ENCODE data around the gene BPIFB6. TPM values are rescaled to one million over a fixed set of nuclear protein-coding genes. Genes with fewer than 3 reads are reported as not detected.

BPIFB6 gene
- total and polyA plus RNA-seq, 11 donors = not detected

DNA sequence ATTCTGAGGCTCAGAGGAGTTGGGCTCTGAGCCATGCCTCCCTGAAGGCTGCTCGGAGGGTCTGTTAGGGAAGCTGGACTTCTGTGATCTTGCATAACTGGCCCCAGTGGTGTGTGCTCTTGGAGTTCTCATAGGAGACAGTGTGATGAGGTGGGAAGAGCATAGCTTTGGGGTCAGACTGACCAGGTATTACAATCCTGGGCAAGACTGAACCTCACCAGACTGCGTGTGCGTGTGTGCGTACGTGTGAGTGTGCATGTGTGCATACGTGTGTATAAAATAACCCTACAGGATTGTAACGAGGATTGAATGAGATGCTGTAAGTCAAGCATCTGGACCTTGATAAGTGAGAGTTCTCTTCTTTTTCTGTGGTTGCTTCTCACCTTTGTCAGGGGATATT lies 13.9 kb upstream of the BPIFB6 start:
- H3K27me3 ChIP-seq = peaks cover 0 to 12% (median 0%) of the 10 kb centered on the region in 9 donors
- ATAC-seq (no peak), DNase-seq (no peak)
- no peaks in the 10 kb centered on the region for H3K9me3 ChIP-seq
- no peak overlapping the region for H3K4me3 ChIP-seq
- no peak for TF ChIP-seq POLR2A (IDR thresholded peaks at IDR 0.05)
- TF ChIP-seq, protein P1, sequence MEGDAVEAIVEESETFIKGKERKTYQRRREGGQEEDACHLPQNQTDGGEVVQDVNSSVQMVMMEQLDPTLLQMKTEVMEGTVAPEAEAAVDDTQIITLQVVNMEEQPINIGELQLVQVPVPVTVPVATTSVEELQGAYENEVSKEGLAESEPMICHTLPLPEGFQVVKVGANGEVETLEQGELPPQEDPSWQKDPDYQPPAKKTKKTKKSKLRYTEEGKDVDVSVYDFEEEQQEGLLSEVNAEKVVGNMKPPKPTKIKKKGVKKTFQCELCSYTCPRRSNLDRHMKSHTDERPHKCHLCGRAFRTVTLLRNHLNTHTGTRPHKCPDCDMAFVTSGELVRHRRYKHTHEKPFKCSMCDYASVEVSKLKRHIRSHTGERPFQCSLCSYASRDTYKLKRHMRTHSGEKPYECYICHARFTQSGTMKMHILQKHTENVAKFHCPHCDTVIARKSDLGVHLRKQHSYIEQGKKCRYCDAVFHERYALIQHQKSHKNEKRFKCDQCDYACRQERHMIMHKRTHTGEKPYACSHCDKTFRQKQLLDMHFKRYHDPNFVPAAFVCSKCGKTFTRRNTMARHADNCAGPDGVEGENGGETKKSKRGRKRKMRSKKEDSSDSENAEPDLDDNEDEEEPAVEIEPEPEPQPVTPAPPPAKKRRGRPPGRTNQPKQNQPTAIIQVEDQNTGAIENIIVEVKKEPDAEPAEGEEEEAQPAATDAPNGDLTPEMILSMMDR (IDR thresholded peaks at IDR 0.05) = no peak
- H3K36me3 ChIP-seq = no peaks in the 10 kb centered on the region
- intact Hi-C loops (cut with DNase I) = no loop called here
- H3K27ac ChIP-seq = no peak overlapping the region
- no peaks in the 10 kb centered on the region for H3K4me1 ChIP-seq
- 77 to 89% (median 81%) methylated on average over 7 of the region's 7 CpGs for WGBS, 4 donors

DNA sequence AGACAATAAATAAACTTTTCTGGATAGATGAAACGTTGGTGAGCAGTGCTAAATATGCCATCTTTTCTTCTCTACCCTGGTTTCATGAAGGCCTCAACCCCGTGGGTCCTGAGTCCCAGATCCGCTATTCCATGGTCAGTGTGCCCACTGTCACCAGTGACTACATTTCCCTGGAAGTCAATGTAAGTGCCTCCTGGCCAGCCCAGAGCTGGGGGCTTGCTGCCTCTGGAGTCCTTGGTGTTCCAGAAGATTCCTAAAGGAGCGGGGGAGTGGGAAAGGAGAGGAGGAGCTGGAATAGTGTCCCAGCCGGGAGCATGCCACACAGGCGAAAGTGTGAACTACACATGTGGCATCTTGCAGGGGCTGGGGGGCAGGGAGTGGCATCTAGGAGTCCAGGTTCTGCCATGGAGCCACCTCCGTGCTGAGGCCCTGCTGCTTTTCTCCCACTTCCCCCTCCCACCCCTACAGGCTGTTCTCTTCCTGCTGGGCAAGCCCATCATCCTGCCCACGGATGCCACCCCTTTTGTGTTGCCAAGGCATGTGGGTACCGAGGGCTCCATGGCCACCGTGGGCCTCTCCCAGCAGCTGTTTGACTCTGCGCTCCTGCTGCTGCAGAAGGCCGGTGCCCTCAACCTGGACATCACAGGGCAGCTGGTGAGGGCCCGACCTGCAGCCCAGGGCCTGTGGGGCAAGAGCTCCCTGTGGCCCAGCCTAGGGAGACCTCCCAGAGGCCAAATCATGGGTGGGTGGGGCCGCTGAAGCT lies 13.1 kb upstream of the BPIFB6 start:
- 69 to 80% (median 75%) methylated on average over 9 to 14 of the region's 14 CpGs for WGBS, 4 donors
- no peak overlapping the region for H3K27ac ChIP-seq
- H3K36me3 ChIP-seq = no peaks in the 10 kb centered on the region
- no peak for DNase-seq
- no peaks in the 10 kb centered on the region for H3K4me1 ChIP-seq
- no peak for ATAC-seq
- TF ChIP-seq POLR2A (IDR thresholded peaks at IDR 0.05) = no peak
- TF ChIP-seq, protein P1 (IDR thresholded peaks at IDR 0.05) = no peak
- intact Hi-C loops (cut with DNase I) = no loop called here
- peaks cover 0 to 9% (median 0%) of the 10 kb centered on the region in 9 donors for H3K27me3 ChIP-seq
- no peak overlapping the region for H3K4me3 ChIP-seq
- H3K9me3 ChIP-seq = no peaks in the 10 kb centered on the region

DNA sequence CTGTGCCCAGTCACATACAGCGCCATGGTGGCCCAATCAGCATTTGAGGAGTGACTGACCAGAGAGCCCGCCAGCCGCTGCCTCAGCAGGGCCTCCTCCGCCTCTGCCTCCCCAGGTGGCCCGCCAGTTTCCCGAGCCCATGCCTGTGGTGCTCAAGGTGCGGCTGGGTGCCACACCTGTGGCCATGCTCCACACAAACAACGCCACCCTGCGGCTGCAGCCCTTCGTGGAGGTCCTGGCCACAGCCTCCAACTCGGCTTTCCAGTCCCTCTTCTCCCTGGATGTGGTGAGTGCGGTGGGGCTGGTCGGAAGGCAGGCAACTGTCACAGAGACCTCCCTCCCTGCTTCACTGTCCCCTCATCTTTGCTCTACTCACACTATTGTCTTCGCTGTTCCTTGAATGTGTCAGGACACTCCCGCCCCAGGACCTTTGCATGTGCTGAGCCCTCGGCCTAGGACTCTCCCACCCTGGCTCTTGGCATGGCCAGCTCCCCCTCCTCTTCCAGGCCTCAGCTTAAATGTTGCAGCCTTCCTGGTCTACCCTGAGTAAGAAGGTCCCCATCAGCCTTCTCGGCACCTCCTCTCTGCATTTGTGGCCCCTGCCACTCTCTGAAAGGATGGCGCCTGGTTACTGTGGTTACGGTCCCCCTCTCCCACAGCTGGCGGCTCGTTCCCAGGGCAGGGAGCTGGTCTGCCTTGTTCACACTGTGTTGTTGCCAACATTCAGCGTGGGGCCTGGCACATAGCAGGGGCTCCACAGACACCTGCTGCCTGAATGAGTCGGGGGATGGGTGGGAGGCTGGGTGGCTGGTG lies 11.8 kb upstream of the BPIFB6 start:
- Histone ChIP-seq H3K4me3 (no peak overlapping the region), H3K27ac (no peak overlapping the region), H3K4me1 (no peaks in the 10 kb centered on the region), H3K27me3 (peaks cover 0 to 7% (median 0%) of the 10 kb centered on the region in 9 donors), H3K9me3 (no peaks in the 10 kb centered on the region), H3K36me3 (no peaks in the 10 kb centered on the region)
- DNase-seq = no peak
- intact Hi-C loops (cut with DNase I) = no loop called here
- no peak for TF ChIP-seq POLR2A (IDR thresholded peaks at IDR 0.05)
- TF ChIP-seq, protein P1 (IDR thresholded peaks at IDR 0.05) = no peak
- WGBS, 4 donors = 88 to 89% (median 89%) methylated on average over 23 of the region's 23 CpGs
- ATAC-seq = no peak

All from heart left ventricle (tissue), 16 donors.